IMR-90 (cell line): ENCODE results near the gene ZNF320. TPM values are rescaled to one million over a fixed set of nuclear protein-coding genes. Genes with fewer than 3 reads are reported as not detected.
A peak's percentile ranks its signal among the peaks of the same experiment; 100 is the strongest.

Experiments
- ATAC-seq: fragments of 200-7000 bp; cut with Tn5 transposase; 2 replicates; pipeline ENCODE4 v1.9.1; 2020; ENCODE audit warnings: low read depth, mild to moderate bottlenecking, moderate library complexity
- BruUV-seq: library from RNA; stranded (reverse); fragments of 400-500 nt; replicated peaks from 2 replicates; lab custom pipeline; 2021; lab: Mats Ljungman, UMichigan
- CTCF ChIA-PET: fragments of 300-600 bp; formaldehyde crosslinking; extraction: SDS; loops from one replicate; lab custom pipeline; 2021; ENCODE audit warnings: antibody characterized with exemption; lab: Yijun Ruan, JAX
- POLR2A ChIA-PET: fragments of 300-600 bp; sonication (Branson Sonifier 250); formaldehyde crosslinking; loops from one replicate; lab custom pipeline; 2022; ENCODE audit warnings: antibody characterized with exemption; ENCODE audit not compliant: unreplicated experiment; lab: Charles Lee
- DNase-seq: peaks from one replicate; pipeline ENCODE4 v3.0.0; 2013
- H2AFZ ChIP-seq: replicated peaks from 2 replicates; pipeline ENCODE3; 2013; ENCODE audit warnings: low read length, mild to moderate bottlenecking; ENCODE audit not compliant: poor library complexity
- H2AK5ac ChIP-seq: 2 replicates; pipeline ENCODE4 v1.6.1; 2013; ENCODE audit warnings: low read depth, low read length, inconsistent platforms
- H2AK9ac ChIP-seq: replicated peaks from 2 replicates; pipeline ENCODE3; 2013; ENCODE audit warnings: mild to moderate bottlenecking, low read depth, low read length, moderate library complexity; ENCODE audit not compliant: poor library complexity
- H2BK120ac ChIP-seq: 2 replicates; pipeline ENCODE4 v1.6.1; 2013; ENCODE audit warnings: low read depth, low read length, inconsistent platforms
- H2BK15ac ChIP-seq: 3 replicates; pipeline ENCODE4 v1.6.1; 2013; ENCODE audit warnings: low read depth, low read length, inconsistent platforms
- H2BK20ac ChIP-seq: 2 replicates; pipeline ENCODE4 v1.6.1; 2013; ENCODE audit warnings: low read depth, mild to moderate bottlenecking, inconsistent platforms, low read length, moderate library complexity
- H2BK5ac ChIP-seq: 2 replicates; pipeline ENCODE4 v1.6.1; 2013; ENCODE audit warnings: mild to moderate bottlenecking, low read depth, low read length, inconsistent platforms; ENCODE audit not compliant: poor library complexity, severe bottlenecking
- H3K14ac ChIP-seq: replicated peaks from 2 replicates; pipeline ENCODE4 v1.6.1; 2013; ENCODE audit warnings: low read depth, low read length, inconsistent platforms
- H3K18ac ChIP-seq: 2 replicates; pipeline ENCODE4 v1.6.1; 2013; ENCODE audit warnings: low read depth, low read length, control low read depth
- H3K23ac ChIP-seq: 2 replicates; pipeline ENCODE4 v1.6.1; 2013; ENCODE audit warnings: low read depth, low read length, inconsistent platforms
- H3K27ac ChIP-seq: 2 replicates; pipeline ENCODE4 v1.5.1; 2013; ENCODE audit warnings: mild to moderate bottlenecking, control low read depth, low read length; ENCODE audit not compliant: insufficient read depth
- H3K27me3 ChIP-seq: 2 replicates; pipeline ENCODE4 v1.6.1; 2013; ENCODE audit warnings: low read length; ENCODE audit not compliant: control insufficient read depth, insufficient read depth
- H3K36me3 ChIP-seq: 2 replicates; pipeline ENCODE4 v1.6.1; 2013; ENCODE audit warnings: low read length, mixed read lengths; ENCODE audit not compliant: control insufficient read depth, insufficient read depth
- H3K4ac ChIP-seq: 2 replicates; pipeline ENCODE4 v1.6.1; 2013; ENCODE audit warnings: low read depth, low read length, inconsistent platforms
- H3K4me1 ChIP-seq: 2 replicates; pipeline ENCODE4 v1.6.1; 2013; ENCODE audit warnings: low read length, mixed read lengths; ENCODE audit not compliant: control insufficient read depth, insufficient read depth
- H3K4me2 ChIP-seq: 2 replicates; pipeline ENCODE4 v1.6.1; 2013; ENCODE audit warnings: low read depth, mild to moderate bottlenecking, control low read depth, low read length, moderate library complexity
- H3K4me3 ChIP-seq: 2 replicates; pipeline ENCODE4 v1.5.1; 2013; ENCODE audit warnings: low read depth, mild to moderate bottlenecking, control low read depth, low read length, moderate library complexity; ENCODE audit not compliant: insufficient read depth
- H3K56ac ChIP-seq: 2 replicates; pipeline ENCODE4 v1.6.1; 2013; ENCODE audit warnings: low read length, inconsistent platforms; ENCODE audit not compliant: insufficient read depth; ENCODE audit errors: extremely low read depth
- H3K79me1 ChIP-seq, 2 experiments: 2 replicates each; pipeline ENCODE4 v1.6.1; 2013; ENCODE audit warnings: low read length in 2 of 2, inconsistent platforms in 1 of 2, low read depth in 1 of 2
- H3K9ac ChIP-seq: 2 replicates; pipeline ENCODE4 v1.6.1; 2013; ENCODE audit warnings: low read depth, low read length, control low read depth
- H3K9me1 ChIP-seq: 2 replicates; pipeline ENCODE4 v1.6.1; 2013; ENCODE audit warnings: low read length, inconsistent platforms; ENCODE audit not compliant: insufficient read depth
- H3K9me3 ChIP-seq: 2 replicates; pipeline ENCODE4 v1.6.1; 2013; ENCODE audit warnings: low read length; ENCODE audit not compliant: control insufficient read depth, insufficient read depth
- H4K20me1 ChIP-seq: 2 replicates; pipeline ENCODE4 v1.6.1; 2013; ENCODE audit warnings: low read length, inconsistent platforms; ENCODE audit not compliant: insufficient read depth
- H4K5ac ChIP-seq: 2 replicates; pipeline ENCODE4 v1.6.1; 2013; ENCODE audit warnings: mild to moderate bottlenecking, low read depth, low read length, control low read depth
- H4K8ac ChIP-seq, 2 experiments: 2 replicates each; pipeline ENCODE4 v1.6.1; 2013; ENCODE audit warnings: low read depth in 2 of 2, low read length in 2 of 2, control low read depth in 1 of 2, inconsistent platforms in 1 of 2
- H4K91ac ChIP-seq: 2 replicates; pipeline ENCODE4 v1.6.1; 2013; ENCODE audit warnings: low read depth, low read length, inconsistent platforms; ENCODE audit not compliant: insufficient read depth
- CEBPB ChIP-seq: IDR thresholded peaks from 2 replicates; pipeline ENCODE4 v1.6.1; 2012; ENCODE audit warnings: low read depth, low read length, improper control_type of control experiment
- FOS ChIP-seq: fragments of 150-350 bp; IDR thresholded peaks from 2 replicates; pipeline ENCODE4 v1.6.1; 2016; ENCODE audit warnings: low read depth, low read length
- MAFK ChIP-seq: IDR thresholded peaks from 2 replicates; pipeline ENCODE4 v1.6.1; 2012; ENCODE audit warnings: low read depth, low read length, improper control_type of control experiment
- MXI1 ChIP-seq: IDR thresholded peaks from 2 replicates; pipeline ENCODE4 v1.6.1; 2012; ENCODE audit warnings: low read depth, mild to moderate bottlenecking, low read length, moderate library complexity, borderline replicate concordance
- POLR2A ChIP-seq: IDR thresholded peaks from 2 replicates; pipeline ENCODE4 v1.6.1; 2012; ENCODE audit warnings: mild to moderate bottlenecking, low read depth, low read length
- RCOR1 ChIP-seq: IDR thresholded peaks from 2 replicates; pipeline ENCODE4 v1.6.1; 2012; ENCODE audit warnings: mild to moderate bottlenecking, low read length, improper control_type of control experiment; ENCODE audit not compliant: insufficient replicate concordance
- RFX5 ChIP-seq: IDR thresholded peaks from 2 replicates; pipeline ENCODE4 v1.8.0; 2012; ENCODE audit warnings: low read depth, mild to moderate bottlenecking, low read length, moderate library complexity
- USF2 ChIP-seq: fragments of 150-350 bp; IDR thresholded peaks from 2 replicates; pipeline ENCODE4 v1.6.1; 2017; ENCODE audit warnings: mild to moderate bottlenecking, antibody characterized with exemption, low read length, low read depth
- WGBS, 2 experiments: methylation state at CpG; one replicate each; pipeline versions ENCODE4 v1.1.5 to v1.1.7; 2013; ENCODE audit warnings: missing lambda C conversion rate in 2 of 2; ENCODE audit not compliant: insufficient read length in 1 of 2; ENCODE audit errors: extremely low coverage in 2 of 2; 5-methylcytosine and 5-hydroxymethylcytosine counted together
- dilution Hi-C: fragments of 300-500 bp; cut with HindIII; formaldehyde crosslinking; loops from one replicate; pipeline ENCODE4 v1.14.3; 2018; ENCODE audit warnings: low sequenced_read_pairs; ENCODE audit not compliant: unreplicated experiment
- in situ Hi-C: fragments of 300-500 bp; cut with MboI; formaldehyde crosslinking; loops from 3 replicates; pipeline ENCODE4 v1.14.3; 2019; ENCODE audit warnings: low sequenced_read_pairs, inconsistent platforms, mixed read lengths
- intact Hi-C: fragments of 100-400 bp; cut with micrococcal nuclease; formaldehyde crosslinking; loops from 2 replicates; pipeline ENCODE4 v1.10.0; 2022
- polyA plus RNA-seq, 3 experiments: library from polyadenylated mRNA; depleted of rRNA; stranded (reverse); fragments of >200 nt; gene quantifications; 2 replicates each; pipeline ENCODE4 v1.2.3, GENCODE V29; 2012; ENCODE audit warnings: low replicate concordance in 1 of 3
- total RNA-seq: library from RNA; depleted of rRNA; stranded (reverse); fragments of >200 nt; gene quantifications from 2 replicates; pipeline ENCODE4 v1.2.3, GENCODE V29; 2012
- TF ChIP-seq, protein P1 (sequence below): fragments of 150-350 bp; IDR thresholded peaks from 2 replicates; pipeline ENCODE4 v1.6.1; 2016; ENCODE audit warnings: low read depth, mild to moderate bottlenecking, low read length, moderate library complexity, borderline replicate concordance
- TF ChIP-seq, protein P2 (sequence below): conservative IDR thresholded peaks from 2 replicates; pipeline ENCODE4 v1.5.1; 2012; ENCODE audit warnings: mild to moderate bottlenecking, low read depth, low read length, improper control_type of control experiment

ZNF320 gene
- total and polyA plus RNA-seq, 2 of the 4 experiments (the other 2 are of a cell fraction) = 3.4 to 5.0 TPM

- no peaks in the 10 kb centered on the region for H3K9me1 ChIP-seq
- in situ Hi-C loops (no loop called here), dilution Hi-C loops (no loop called here), intact Hi-C loops (no loop called here)
- no peak overlapping the region for H2BK120ac ChIP-seq
- H4K8ac ChIP-seq = no peak overlapping the region
- no peaks in the 10 kb centered on the region for H4K20me1 ChIP-seq
- H3K56ac ChIP-seq = no peak overlapping the region
- no peak overlapping the region for H3K23ac ChIP-seq
- H3K4me3 ChIP-seq = no peak overlapping the region
- H3K4ac ChIP-seq = no peak overlapping the region
- CTCF ChIA-PET = no interaction called here
- no peak overlapping the region for H3K14ac ChIP-seq
- H3K4me1 ChIP-seq = no peaks in the 10 kb centered on the region
- no peak overlapping the region for H3K27ac ChIP-seq
- BruUV-seq = no TSS peak
- no peak overlapping the region for H4K91ac ChIP-seq
- H3K27me3 ChIP-seq = no peaks in the 10 kb centered on the region
- peaks cover 17 to 21% of the 10 kb centered on the region in 2 experiments; a peak in 2 of 4 replicates for H3K79me1 ChIP-seq
- H2AFZ ChIP-seq = no peak overlapping the region
- no peak overlapping the region for H2AK9ac ChIP-seq
- ATAC-seq (peak; percentile 72), DNase-seq (peak; percentile 58)
- no CpG with 5 or more reads among the region's 8 CpGs for WGBS, 2 experiments
- H3K9ac ChIP-seq = no peak overlapping the region
- POLR2A ChIA-PET = no interaction called here
- TF ChIP-seq, protein P1, sequence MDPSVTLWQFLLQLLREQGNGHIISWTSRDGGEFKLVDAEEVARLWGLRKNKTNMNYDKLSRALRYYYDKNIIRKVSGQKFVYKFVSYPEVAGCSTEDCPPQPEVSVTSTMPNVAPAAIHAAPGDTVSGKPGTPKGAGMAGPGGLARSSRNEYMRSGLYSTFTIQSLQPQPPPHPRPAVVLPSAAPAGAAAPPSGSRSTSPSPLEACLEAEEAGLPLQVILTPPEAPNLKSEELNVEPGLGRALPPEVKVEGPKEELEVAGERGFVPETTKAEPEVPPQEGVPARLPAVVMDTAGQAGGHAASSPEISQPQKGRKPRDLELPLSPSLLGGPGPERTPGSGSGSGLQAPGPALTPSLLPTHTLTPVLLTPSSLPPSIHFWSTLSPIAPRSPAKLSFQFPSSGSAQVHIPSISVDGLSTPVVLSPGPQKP = no peak
- TF ChIP-seq USF2 (no peak), POLR2A (no peak), MAFK (no peak), CEBPB (no peak), MXI1 (no peak), RCOR1 (no peak), RFX5 (no peak), FOS (no peak)
- TF ChIP-seq, protein P2, sequence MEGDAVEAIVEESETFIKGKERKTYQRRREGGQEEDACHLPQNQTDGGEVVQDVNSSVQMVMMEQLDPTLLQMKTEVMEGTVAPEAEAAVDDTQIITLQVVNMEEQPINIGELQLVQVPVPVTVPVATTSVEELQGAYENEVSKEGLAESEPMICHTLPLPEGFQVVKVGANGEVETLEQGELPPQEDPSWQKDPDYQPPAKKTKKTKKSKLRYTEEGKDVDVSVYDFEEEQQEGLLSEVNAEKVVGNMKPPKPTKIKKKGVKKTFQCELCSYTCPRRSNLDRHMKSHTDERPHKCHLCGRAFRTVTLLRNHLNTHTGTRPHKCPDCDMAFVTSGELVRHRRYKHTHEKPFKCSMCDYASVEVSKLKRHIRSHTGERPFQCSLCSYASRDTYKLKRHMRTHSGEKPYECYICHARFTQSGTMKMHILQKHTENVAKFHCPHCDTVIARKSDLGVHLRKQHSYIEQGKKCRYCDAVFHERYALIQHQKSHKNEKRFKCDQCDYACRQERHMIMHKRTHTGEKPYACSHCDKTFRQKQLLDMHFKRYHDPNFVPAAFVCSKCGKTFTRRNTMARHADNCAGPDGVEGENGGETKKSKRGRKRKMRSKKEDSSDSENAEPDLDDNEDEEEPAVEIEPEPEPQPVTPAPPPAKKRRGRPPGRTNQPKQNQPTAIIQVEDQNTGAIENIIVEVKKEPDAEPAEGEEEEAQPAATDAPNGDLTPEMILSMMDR = no peak
- no peak overlapping the region for H3K4me2 ChIP-seq
- H4K5ac ChIP-seq = no peak overlapping the region
- no peak overlapping the region for H2BK20ac ChIP-seq
- no peak overlapping the region for H2BK5ac ChIP-seq
- no peak overlapping the region for H2BK15ac ChIP-seq
- no peaks in the 10 kb centered on the region for H3K9me3 ChIP-seq
- no peak overlapping the region for H2AK5ac ChIP-seq
- no peak overlapping the region for H3K18ac ChIP-seq
- H3K36me3 ChIP-seq = peaks cover 5% of the 10 kb centered on the region
Observed at GRCh38 chr19:52935434-52935833, 38.0 kb upstream of the ZNF320 start.
